GM19099 (cell line): Measurements from ENCODE around the gene RNASE7.

Source experiments
- POLR2A ChIP-seq: IDR thresholded peaks from 3 replicates; pipeline ENCODE4 v1.6.1; 2011; ENCODE audit warnings: low read depth; ENCODE audit not compliant: insufficient read length; ENCODE audit errors: extremely low read depth

Gene RNASE7, protein sequence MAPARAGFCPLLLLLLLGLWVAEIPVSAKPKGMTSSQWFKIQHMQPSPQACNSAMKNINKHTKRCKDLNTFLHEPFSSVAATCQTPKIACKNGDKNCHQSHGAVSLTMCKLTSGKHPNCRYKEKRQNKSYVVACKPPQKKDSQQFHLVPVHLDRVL

DNA sequence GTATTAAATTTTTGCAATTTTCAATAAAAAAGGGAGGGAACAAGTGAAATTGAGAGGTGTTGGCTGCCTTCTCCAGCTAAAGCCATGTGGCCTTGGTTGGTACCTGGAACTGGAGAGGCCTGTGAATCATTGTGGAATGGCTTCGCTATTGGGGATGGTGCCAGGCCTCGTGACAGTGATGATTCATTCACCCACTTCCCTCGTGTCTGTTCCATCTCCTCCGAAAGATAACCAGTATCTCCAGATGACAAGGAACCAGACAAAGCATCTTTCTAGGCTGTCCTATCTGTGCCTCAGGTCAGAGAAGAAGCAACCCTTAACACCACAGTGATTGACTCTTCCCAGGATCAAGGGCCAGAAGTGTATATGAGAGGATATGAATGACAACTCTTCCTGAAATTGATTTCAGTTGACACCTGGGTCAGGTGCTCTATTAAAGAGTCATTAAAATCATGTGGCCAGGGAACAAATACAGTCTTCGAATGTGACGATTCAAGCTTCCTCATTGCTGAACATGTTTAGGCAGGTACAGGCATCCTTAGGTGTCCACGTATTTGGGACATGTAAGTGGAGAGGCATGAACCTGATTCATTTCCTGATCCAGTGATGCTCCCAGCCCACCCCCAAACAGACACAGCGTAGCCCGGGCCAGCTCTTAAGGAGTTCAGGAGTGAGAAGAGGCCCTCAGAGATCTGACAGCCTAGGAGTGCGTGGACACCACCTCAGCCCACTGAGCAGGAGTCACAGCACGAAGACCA is at the start of gene RNASE7:
TSS of gene RNASE7 (plus strand) at position 687 of the 758 bp plus-strand sequence. CDS start 631 bp downstream, outside the sequence.
- no peak for TF ChIP-seq POLR2A

DNA sequence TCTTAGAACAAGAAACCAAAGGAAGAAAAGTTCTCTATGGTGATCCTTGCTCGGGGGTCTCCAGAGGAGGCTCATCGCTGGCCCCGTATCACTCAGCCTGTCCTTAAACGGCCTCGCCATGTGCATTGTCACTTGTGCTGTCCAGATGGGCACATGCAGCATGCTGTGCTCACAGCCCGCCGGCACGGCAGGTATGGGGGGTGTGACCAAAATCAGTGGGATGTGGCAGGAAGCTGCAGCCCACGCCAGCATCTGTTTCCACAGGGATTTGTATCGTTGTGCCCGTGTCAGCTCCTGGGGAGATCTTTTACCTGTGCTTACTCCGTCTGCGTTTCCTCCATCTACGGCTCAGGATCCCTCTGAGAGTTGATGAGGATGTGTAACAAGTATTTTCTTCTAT is 45.6 kb upstream of the RNASE7 start:
- no peak for TF ChIP-seq POLR2A

DNA sequence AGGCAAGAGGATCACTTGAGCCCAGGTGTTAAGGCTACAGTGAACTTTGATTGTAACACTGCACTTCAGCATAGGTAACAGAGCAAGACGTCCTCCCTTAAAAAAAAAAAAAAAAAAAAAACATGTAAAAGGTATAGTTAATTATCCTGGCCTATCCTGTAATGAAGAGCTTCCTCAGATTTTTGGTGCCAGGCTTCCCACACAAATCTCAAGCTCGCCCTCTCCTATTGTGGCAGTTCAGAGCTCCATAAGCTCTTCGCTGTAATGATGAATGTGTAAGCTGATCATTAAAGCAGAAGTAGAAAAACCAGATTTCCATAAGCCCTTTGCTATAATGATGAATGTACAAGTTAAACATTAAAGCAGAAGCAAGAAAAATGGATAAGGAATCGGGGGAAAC is 45.0 kb upstream of the RNASE7 start:
- no peak for TF ChIP-seq POLR2A

DNA sequence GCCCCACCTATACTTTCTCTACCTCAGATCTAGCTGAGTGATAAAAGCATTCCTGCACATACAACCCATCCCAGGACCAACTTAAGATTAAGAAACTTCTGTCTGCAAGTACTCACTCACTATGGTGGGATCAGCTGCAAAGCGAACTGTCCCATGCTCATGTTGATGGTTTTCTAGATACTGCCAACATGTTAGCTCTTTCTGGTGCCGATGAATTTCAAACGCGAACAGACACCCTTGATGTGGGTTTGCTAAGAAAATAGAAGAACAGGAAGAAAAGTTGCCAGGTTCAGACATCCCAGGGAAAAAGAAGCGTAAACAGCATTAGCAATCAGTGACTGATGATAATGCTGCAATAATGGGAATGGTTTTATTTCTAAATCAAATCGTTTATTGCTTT is 44.6 kb upstream of the RNASE7 start:
- no peak for TF ChIP-seq POLR2A

DNA sequence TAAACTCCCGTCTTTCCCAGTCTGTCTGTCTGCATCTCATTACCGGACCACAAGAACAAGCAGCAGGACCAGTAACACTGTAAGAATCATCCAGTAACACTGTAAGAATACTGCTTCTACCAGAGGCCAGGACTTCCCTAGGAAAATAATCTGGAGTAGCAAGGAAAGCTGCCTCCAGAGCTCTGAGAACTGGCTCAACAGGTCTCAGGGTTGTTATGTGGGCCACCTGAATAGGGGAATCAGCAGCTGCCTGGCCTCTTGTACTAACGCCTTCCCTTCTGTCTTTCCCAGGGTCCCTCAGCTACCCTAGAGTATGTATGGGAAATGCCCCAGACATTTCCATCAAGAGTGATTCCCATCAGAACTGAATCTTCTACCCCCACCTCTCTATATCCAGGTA is 44.0 kb upstream of the RNASE7 start:
- TF ChIP-seq POLR2A, result no peak

DNA sequence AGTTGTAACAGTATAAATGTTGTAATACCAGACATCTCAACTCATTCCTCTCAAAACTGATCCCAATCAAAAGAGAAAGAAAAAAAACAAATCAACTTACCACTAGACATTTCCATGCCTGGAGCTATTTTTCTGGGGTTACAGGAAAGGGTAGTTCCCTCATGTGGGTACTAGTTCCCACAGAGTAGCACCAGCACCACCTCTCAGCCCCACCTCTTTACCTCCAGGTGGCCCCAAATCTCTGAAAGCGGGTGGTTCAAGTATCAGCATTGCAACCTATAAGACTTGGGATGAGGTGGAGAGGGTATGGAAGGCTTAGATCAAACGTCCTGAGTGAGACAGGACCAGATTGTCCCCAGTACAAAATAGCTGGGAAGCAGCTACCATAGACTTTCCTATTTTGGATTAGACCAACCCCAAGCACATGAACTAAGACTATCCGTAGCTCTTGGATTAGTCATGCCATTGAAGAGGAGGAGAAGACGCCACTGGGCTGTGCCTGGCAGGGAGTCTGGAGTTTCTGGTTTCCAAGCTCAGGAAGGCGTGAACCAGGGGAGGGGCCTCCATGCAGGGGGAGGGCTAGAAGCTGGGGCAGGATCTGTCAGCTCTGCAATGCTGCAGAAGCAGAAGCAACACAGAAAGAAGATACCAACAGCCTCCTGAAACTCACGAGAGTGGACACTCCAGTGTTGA is 43.3 kb upstream of the RNASE7 start, which contains the start of gene SLC39A2:
TSS of gene SLC39A2 (plus strand) at position 620 of the 693 bp plus-strand sequence. CDS start 154 bp downstream, outside the sequence.
- no peak for TF ChIP-seq POLR2A

DNA sequence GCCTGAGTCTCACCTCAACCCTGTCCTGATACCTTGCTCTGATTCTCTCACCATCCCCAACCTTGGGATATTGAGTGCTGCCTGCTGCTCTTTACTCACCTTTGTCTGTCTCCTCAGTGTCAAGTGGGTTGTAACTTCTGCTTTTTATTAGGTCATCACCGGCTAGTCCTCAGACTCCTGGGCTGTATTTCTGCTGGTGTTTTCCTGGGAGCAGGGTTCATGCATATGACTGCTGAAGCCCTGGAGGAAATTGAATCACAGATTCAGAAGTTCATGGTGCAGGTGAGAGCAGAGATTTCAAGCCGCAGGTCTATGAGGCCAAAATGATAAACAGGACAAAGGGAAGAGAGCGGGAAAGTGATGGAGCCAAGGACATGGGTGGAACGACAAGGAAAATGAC is 42.6 kb upstream of the RNASE7 start:
- no peak for TF ChIP-seq POLR2A

DNA sequence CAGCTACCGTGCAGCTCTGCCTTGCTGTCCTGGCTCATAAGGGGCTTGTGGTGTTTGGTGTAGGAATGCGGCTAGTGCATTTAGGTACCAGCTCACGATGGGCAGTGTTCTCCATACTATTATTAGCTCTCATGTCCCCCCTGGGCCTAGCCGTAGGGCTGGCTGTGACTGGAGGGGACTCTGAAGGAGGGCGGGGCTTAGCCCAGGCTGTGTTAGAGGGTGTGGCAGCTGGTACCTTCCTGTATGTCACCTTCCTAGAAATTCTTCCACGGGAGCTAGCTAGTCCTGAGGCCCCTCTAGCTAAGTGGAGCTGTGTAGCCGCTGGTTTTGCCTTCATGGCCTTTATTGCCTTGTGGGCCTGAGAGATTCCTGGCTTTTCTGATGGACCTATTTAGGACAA is 40.9 kb upstream of the RNASE7 start:
- no peak for TF ChIP-seq POLR2A

DNA sequence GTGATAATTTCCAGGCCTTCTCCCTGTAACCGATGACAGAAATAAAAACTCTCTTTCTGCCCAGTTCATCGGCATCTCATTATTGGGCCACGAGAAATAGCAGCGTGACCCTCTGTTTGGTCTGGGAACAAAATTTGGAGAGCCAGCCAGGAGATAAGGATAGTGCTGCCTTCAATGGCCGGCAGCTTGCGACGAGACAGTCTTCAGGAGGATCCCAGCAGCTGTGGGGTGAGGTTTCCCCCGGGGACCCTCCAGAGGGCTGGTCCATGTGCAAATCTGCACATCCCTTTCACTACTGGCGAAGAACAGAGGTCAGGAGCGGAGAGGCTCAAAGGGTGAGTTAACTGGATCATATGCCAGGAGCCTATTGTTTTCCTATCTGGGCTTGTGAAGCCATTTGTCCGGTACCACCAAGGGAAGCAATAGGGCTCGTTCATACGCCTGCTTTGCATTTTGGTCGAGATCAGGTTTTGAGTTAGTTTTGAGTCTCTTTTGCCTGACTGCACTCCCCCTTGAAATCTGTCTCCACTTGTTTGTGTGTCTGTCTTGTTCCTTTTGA is 38.3 kb upstream of the RNASE7 start:
- TF ChIP-seq POLR2A, result no peak

DNA sequence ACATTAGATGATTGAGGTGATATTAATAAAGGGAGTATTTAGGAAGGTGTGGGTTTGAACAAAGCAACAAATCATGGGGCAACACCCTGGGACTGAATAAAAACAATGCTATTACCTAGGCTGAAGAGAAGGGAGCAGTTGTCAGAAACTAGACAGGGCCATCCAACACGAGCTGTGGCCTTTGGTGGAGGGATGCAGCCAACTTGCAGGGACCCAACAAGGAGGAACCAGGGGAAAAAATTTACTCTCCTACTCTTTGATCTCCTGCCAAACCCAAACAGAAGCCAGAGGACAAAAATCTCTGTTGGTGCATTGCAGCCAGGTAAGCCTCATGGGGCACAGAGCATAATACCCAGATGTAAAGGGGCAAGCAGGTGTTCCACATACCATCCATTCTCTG is 31.0 kb upstream of the RNASE7 start:
- TF ChIP-seq POLR2A, result no peak

DNA sequence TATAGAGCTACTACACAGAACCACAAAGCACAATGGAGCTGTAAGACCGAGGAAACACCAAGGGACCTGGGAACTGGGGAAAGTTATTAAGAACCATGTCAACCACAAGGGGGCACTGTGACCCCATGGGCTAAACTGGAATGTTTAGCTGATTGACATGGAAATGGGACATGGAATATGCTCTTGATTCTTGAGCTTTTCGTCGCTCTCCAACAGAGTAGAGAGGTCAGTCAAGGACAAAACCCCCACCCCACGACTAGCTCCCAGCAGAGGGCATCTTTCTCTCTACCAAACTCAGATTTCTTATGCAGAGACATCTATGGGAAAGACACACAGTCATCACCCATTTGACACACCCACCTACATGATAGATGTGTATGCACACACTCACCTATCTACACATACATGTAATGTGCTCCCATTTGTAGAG is 27.4 kb upstream of the RNASE7 start:
- TF ChIP-seq POLR2A, result no peak

DNA sequence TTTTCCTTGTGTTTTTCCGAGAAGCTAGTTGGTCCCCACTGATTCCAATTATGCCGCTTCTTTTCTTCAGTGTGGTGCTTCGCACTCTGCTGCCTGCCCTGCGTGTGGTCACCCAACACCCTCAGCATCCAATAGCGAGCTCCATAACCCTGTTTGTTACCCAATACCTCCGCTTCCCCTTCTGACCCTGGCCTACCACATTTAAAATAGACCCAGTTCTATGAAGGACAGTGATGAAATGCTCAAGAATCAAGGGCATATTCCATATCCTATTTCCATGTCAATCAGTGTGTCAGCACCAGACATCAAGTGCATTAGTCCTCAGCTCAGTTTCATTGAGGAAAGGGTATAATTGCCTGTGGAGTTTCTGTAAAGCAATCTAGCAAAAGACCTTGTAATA is 26.9 kb upstream of the RNASE7 start:
- TF ChIP-seq POLR2A, result no peak

DNA sequence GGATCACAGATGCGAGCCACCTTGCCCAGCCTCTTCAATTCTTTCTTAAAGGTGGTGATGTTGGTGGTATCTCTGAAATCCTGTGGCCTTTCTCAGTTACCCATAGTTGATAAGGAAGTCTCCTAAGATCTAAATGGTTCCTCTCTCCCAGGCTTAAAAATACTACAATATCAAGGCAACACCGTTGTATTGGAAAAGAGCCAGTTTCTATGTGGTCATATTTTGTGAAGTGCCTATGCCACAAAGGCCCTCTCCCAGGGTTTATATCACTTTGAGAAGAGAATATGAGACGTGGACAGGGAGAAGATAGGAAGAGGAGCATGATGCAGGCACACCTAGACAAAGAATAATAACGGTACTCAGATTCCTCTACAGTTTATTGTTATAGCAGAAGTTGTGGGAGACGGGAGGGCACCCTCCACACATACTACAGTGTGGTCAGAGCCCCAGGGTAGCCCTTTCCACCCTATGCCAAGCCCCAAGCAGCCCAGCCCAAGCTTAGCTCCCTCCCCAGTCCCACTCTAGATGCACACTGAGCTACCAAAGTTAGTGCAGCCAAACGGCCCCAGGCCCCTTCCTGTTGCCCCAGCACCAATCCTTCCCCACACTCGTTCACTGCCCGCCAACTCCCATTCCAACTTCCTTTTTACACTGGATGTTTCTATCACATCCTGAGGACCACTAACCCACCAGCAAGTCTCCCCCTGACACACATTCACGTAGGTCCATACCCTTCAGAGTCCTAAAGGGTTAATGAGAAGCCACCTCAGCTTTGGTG is 25.6 kb upstream of the RNASE7 start:
- no peak for TF ChIP-seq POLR2A

DNA sequence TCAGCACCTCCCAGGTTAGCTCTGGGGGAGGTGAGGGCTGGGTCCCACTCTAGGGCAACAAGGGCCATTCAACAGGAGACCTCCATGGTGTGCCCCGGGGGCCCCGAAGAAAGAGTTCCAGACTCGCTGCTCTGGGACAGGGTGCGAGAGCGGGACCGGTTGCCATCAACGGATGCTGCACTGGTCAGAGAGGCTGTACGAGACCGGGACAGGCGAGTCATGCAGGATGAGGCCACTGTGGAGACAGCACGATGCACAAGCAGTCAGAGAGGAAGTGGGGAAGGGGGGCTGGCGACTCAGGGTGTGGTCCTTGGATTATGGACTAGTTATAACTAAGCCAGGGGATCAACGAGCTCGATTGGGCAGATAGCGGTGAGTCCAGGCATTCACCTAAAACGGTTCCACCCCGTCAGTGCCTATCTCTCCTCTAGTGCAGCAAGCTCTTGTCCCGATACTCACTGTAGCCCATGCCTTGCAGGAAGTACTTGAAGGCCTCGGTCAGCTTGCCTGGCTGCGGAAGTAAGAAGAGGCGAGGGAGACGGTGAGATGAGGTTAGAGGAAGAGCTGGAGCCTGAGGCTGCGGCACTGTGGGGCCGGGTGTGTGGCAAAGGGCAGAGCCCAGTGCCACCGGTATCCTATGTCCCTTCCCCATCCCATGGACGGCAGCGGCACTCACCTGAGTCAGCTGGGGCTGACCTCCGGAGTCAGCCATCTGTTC is 24.5 kb upstream of the RNASE7 start:
- no peak for TF ChIP-seq POLR2A
